Sigmoid colon (tissue), 4 donors: ENCODE results near the gene HOXD8.

ENCODE experiments used
- EP300 ChIP-seq, 4 donors: sonication (generic); formaldehyde crosslinking; IDR thresholded peaks; one replicate each; pipeline ENCODE4 v1.6.1; 2017; ENCODE audit warnings: antibody characterized with exemption in 4 of 4
- POLR2A ChIP-seq, 2 donors: fragments of 450-650 bp; IDR thresholded peaks; one replicate each; pipeline ENCODE4 v1.6.1; 2016; ENCODE audit warnings: antibody characterized with exemption in 2 of 2, mild to moderate bottlenecking in 2 of 2, moderate library complexity in 2 of 2
- POLR2AphosphoS5 ChIP-seq, 4 donors: sonication (generic); formaldehyde crosslinking; IDR thresholded peaks; one replicate each; pipeline ENCODE4 v1.6.1; 2017; ENCODE audit warnings: antibody characterized with exemption in 4 of 4

DNA sequence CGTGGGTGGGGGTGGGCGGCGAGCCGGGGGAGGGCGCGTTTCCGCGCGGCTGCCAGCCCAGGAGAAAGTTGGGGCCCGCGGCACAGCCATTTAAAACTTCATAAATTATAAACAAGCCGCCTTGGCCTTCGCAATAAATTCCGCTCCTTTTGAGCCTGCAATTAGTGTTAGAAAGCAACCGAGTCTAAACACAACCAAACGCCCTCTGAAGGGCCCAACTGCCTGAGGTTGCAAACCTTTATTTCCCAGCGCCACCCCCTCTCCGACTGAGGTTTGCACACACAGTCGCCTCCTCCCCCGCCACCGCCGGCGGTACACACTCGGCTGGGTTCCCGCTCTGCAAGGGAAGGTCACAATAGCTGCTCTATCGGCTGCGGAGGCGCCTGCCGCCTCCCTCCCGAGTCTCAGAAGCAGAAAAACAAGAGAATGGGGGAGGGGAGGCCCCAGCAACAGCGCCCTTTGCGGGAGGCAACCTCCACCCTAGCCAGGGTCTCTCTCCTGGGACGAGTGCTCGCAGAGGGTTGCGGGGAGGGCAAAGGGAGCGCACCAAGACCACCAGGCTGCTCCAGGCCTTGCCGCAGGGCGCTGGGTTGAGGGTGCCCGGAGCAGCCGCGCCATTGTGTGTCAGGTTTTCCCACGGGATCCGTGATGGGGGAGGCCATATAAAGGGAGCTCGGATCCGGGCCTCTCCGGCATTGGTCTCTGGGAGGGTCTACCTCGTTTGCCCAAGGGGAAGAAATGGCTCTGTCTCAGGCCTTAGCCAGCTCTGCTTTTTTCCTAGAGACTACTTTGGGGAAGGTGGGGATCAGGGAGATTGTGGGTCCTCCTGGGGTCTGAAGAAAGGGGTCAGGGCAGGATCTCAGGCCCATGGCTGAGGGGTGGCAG is 45.6 kb downstream of the HOXD8 start:
- TF ChIP-seq POLR2A (IDR thresholded peaks at IDR 0.05) (no peak), EP300 (IDR thresholded peaks at IDR 0.05) (no peak), POLR2AphosphoS5 (IDR thresholded peaks at IDR 0.05) (no peak)
